PC-9 (cell line): Measurements from ENCODE around the gene SH3PXD2B.

Experiments
- EZH2 ChIP-seq: fragments of 200-600 bp; sonication (generic); IDR thresholded peaks from 2 replicates; pipeline ENCODE4 v1.8.0; 2017; ENCODE audit warnings: antibody characterized with exemption, low read depth
- TF ChIP-seq, protein P1 (sequence below): fragments of 200-600 bp; sonication (generic); conservative IDR thresholded peaks from 2 replicates; pipeline ENCODE4 v1.6.1; 2017; ENCODE audit warnings: mixed run types, antibody characterized with exemption, mild to moderate bottlenecking, moderate library complexity

- TF ChIP-seq, protein P1, sequence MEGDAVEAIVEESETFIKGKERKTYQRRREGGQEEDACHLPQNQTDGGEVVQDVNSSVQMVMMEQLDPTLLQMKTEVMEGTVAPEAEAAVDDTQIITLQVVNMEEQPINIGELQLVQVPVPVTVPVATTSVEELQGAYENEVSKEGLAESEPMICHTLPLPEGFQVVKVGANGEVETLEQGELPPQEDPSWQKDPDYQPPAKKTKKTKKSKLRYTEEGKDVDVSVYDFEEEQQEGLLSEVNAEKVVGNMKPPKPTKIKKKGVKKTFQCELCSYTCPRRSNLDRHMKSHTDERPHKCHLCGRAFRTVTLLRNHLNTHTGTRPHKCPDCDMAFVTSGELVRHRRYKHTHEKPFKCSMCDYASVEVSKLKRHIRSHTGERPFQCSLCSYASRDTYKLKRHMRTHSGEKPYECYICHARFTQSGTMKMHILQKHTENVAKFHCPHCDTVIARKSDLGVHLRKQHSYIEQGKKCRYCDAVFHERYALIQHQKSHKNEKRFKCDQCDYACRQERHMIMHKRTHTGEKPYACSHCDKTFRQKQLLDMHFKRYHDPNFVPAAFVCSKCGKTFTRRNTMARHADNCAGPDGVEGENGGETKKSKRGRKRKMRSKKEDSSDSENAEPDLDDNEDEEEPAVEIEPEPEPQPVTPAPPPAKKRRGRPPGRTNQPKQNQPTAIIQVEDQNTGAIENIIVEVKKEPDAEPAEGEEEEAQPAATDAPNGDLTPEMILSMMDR, result no peak
- no peak for TF ChIP-seq EZH2
These were observed 38.7 kb upstream of the SH3PXD2B start for GRCh38 chr5:172493002-172493401.
